ENCODE measurements around the gene ASPSCR1. TPM values are rescaled to one million over a fixed set of nuclear protein-coding genes. Genes with fewer than 3 reads are reported as not detected.

ASPSCR1 gene
- total RNA-seq, 1 experiment from 2014 or later = 51.0 TPM

GRCh38 chr17:81931557-81932332 is 45.7 kb upstream of the ASPSCR1 start:
- peaks cover 14 to 60% of the 10 kb centered on the region in 2 experiments; a peak in 3 of 4 replicates for H3K4me1 ChIP-seq (ENCODE audit: control insufficient read depth in 1 of 2, insufficient read depth in 2 of 2, low read length in 2 of 2)
- intact Hi-C loops (cut with micrococcal nuclease) = no loop called here
- no peak for ATAC-seq
- H4K20me1 ChIP-seq (ENCODE audit: insufficient read depth) = no peaks in the 10 kb centered on the region
- ChIA-PET RAD21 (ENCODE audit: low non-redundant PET in 1 of 2, low total read pairs in 2 of 2, uncharacterized antibody in 2 of 2, unreplicated experiment in 2 of 2) (no interaction called here), POLR2A (interaction anchor here (0.9 kb wide), 1 partner anchor 16 kb away, joined by 3 read pairs; no protein-coding TSS in a partner anchor), CTCF (no interaction called here)
- H2AFZ ChIP-seq (ENCODE audit: low read depth, low read length, poor library complexity, severe bottlenecking) = no peak overlapping the region
- H3K4me2 ChIP-seq (ENCODE audit: low read length) = no peak overlapping the region
- TF ChIP-seq SIN3A (IDR thresholded peaks at IDR 0.05; ENCODE audit: low read depth) = peak; percentile 43; the same call in 1 of the 2 replicates
- TF ChIP-seq CBX3 (IDR thresholded peaks at IDR 0.05; ENCODE audit: low read depth) = no peak
- TF ChIP-seq POLR2AphosphoS5 (IDR thresholded peaks at IDR 0.05; ENCODE audit: low read depth, low read length) = peak; percentile 44
- TF ChIP-seq POLR2A (IDR thresholded peaks at IDR 0.05; ENCODE audit: borderline replicate concordance, extremely low read depth, insufficient read depth, insufficient read length) = peak; percentile 21
- TF ChIP-seq EGR1 (IDR thresholded peaks at IDR 0.05; ENCODE audit: low read depth) = no peak
- no peak for TF ChIP-seq ZBTB33 (IDR thresholded peaks at IDR 0.05; ENCODE audit: extremely low read depth, insufficient replicate concordance, low read length)
- H3K9me2 ChIP-seq (ENCODE audit: insufficient read depth) = no peaks in the 10 kb centered on the region
- no peak overlapping the region for H3K9ac ChIP-seq (ENCODE audit: low read length)
- no peak overlapping the region for H3K4me3 ChIP-seq (replicated peaks in 1 of 2; ENCODE audit: low read depth in 1 of 2, low read length in 2 of 2)
- H3K79me2 ChIP-seq (ENCODE audit: insufficient read depth, low read length) = peaks cover 25% of the 10 kb centered on the region
- no peaks in the 10 kb centered on the region for H3K9me3 ChIP-seq (ENCODE audit: control insufficient read depth in 1 of 2, insufficient read depth in 1 of 2, low read depth in 1 of 2, low read length in 2 of 2)
- no peaks in the 10 kb centered on the region for H3K27me3 ChIP-seq (ENCODE audit: insufficient read depth, low read length)
- DNase-seq (ENCODE audit: low read depth, low spot score) = no peak
- BruUV-seq (replicated peaks) = no TSS peak
- peaks cover 6 to 33% of the 10 kb centered on the region in 2 experiments; a peak in 2 of 4 replicates for H3K36me3 ChIP-seq (ENCODE audit: control insufficient read depth in 1 of 2, insufficient read depth in 2 of 2, low read length in 2 of 2)
- H3K27ac ChIP-seq (ENCODE audit: low read depth, low read length) = 0 out of 2 replicates have a peak overlapping the region, but pooled peaks have one; percentile 11

Measured in HCT116 (cell line).